Muscle of back (tissue), 11 donors: ENCODE results near the gene CTNNA2. TPM values are rescaled to one million over a fixed set of nuclear protein-coding genes. Genes with fewer than 3 reads are reported as not detected.
"Not testable (repeated sequence)": the region's sequence is repeated elsewhere in the genome, so short reads cannot be mapped to it uniquely, and the experiment has no call there.

Experiments
- DNase-seq, 3 donors: peaks; one replicate each; pipeline versions ENCODE4 v3.0.0 to v3.0.0-alpha.2; 2013
- polyA plus RNA-seq, 10 donors: library from polyadenylated mRNA; unstranded; fragments of 120-200 nt; gene quantifications; one replicate each; pipeline ENCODE4 v1.2.1, GENCODE V29; 2013; ENCODE audit not compliant: insufficient read length in 10 of 10

CTNNA2 gene
- polyA plus RNA-seq, 10 donors, result 0.13 to 1.4 (median 0.46) TPM

- no peak for DNase-seq
Measured at GRCh38 chr2:80019571-80020460, 507.0 kb downstream of the CTNNA2 start.

GRCh38 chr2:80022018-80022417 lies 509.2 kb downstream of the CTNNA2 start:
- DNase-seq, result no peak

- no peak for DNase-seq
Measured at GRCh38 chr2:80026040-80026729, 513.3 kb downstream of the CTNNA2 start.

GRCh38 chr2:80028051-80028450 lies 515.2 kb downstream of the CTNNA2 start:
- DNase-seq, result no peak

GRCh38 chr2:80028584-80028983 lies 515.7 kb downstream of the CTNNA2 start:
- DNase-seq, result no peak

- no peak for DNase-seq
Measured at GRCh38 chr2:80030135-80030534, 517.3 kb downstream of the CTNNA2 start.

GRCh38 chr2:80032684-80033083 lies 519.8 kb downstream of the CTNNA2 start:
- not testable (repeated sequence) for DNase-seq

- DNase-seq, result no peak
Measured at GRCh38 chr2:80035749-80036285, 523.0 kb downstream of the CTNNA2 start.

- DNase-seq, result no peak
Measured at GRCh38 chr2:80037310-80037709, 524.5 kb downstream of the CTNNA2 start.

GRCh38 chr2:80040226-80040625 lies 527.4 kb downstream of the CTNNA2 start:
- DNase-seq, result no peak

- DNase-seq, result no peak
Measured at GRCh38 chr2:80042635-80043034, 529.8 kb downstream of the CTNNA2 start.

GRCh38 chr2:80048296-80048695 lies 535.4 kb downstream of the CTNNA2 start:
- no peak for DNase-seq

- no peak for DNase-seq
Measured at GRCh38 chr2:80050246-80050645, 537.4 kb downstream of the CTNNA2 start.

- no peak for DNase-seq
Measured at GRCh38 chr2:80053522-80054345, 540.9 kb downstream of the CTNNA2 start.

- no peak for DNase-seq
Measured at GRCh38 chr2:80054346-80054675, 541.5 kb downstream of the CTNNA2 start.

- DNase-seq, result peak in 1 of 3 donors; percentile 35
Measured at GRCh38 chr2:80057956-80058355, 545.1 kb downstream of the CTNNA2 start.

- peak in 1 of 3 donors; percentile 11 for DNase-seq
Measured at GRCh38 chr2:80058562-80058961, 545.7 kb downstream of the CTNNA2 start.

- no peak for DNase-seq
Measured at GRCh38 chr2:80059447-80059846, 546.6 kb downstream of the CTNNA2 start.

- DNase-seq, result no peak
Measured at GRCh38 chr2:80061881-80062280, 549.0 kb downstream of the CTNNA2 start.

GRCh38 chr2:80062298-80062697 lies 549.4 kb downstream of the CTNNA2 start:
- DNase-seq, result no peak

GRCh38 chr2:80068038-80068731 lies 555.3 kb downstream of the CTNNA2 start:
- no peak for DNase-seq
